ENCODE results near the gene HOOK2.

The HOOK2 gene

GRCh38 chr19:12749938-12750521 lies 25.3 kb downstream of the HOOK2 start:
- DNase-seq (ENCODE audit: low read depth, low spot score), result no peak
- H3K4me3 ChIP-seq (ENCODE audit: low read depth, low read length), result no peak overlapping the region
- ChIA-PET CTCF (interaction anchor here (0.9 to 31.4 kb wide), 5 partner anchors 11 to 98 kb away, joined by 3 to 660 read pairs (median 4); no protein-coding TSS in a partner anchor), POLR2A (interaction anchor here (1.6 kb wide), 1 partner anchor 41 kb away, joined by 3 read pairs; the partner anchor contains the start of gene JUNB)
- TF ChIP-seq CTCF (IDR thresholded peaks at IDR 0.05; ENCODE audit: insufficient read depth, low read length, missing control alignments), result no peak

GRCh38 chr19:12748489-12748888 lies 26.9 kb downstream of the HOOK2 start:
- no peak overlapping the region for H3K4me3 ChIP-seq (ENCODE audit: low read depth, low read length)
- ChIA-PET CTCF (interaction anchor here (31.4 kb wide), 1 partner anchor 14 kb away, joined by 660 read pairs; no protein-coding TSS in a partner anchor), POLR2A (no interaction called here)
- TF ChIP-seq CTCF (IDR thresholded peaks at IDR 0.05; ENCODE audit: insufficient read depth, low read length, missing control alignments), result no peak
- DNase-seq (ENCODE audit: low read depth, low spot score), result no peak

- no peak for DNase-seq (ENCODE audit: low read depth, low spot score)
- CTCF ChIA-PET, result interaction anchor here (0.6 to 31.4 kb wide), 2 partner anchors 17 to 103 kb away, joined by 4 to 660 read pairs; no protein-coding TSS in a partner anchor
- POLR2A ChIA-PET, result no interaction called here
Observed at GRCh38 chr19:12745166-12745897, 30.0 kb downstream of the HOOK2 start.

GRCh38 chr19:12737835-12738351 lies 37.5 kb downstream of the HOOK2 start:
- CTCF ChIA-PET, result interaction anchor here (0.8 to 31.4 kb wide), 9 partner anchors 21 to 110 kb away, joined by 3 to 660 read pairs (median 3); partner anchors contain the start of genes MAN2B1 and WDR83
- POLR2A ChIA-PET, result interaction anchor here (0.7 to 1.0 kb wide), 2 partner anchors 15 to 25 kb away, joined by 3 to 4 read pairs; no protein-coding TSS in a partner anchor
- DNase-seq (ENCODE audit: low read depth, low spot score), result no peak
- peak overlapping the region; percentile 93 for H3K4me3 ChIP-seq (ENCODE audit: low read depth, low read length)
- TF ChIP-seq CTCF (IDR thresholded peaks at IDR 0.05; ENCODE audit: insufficient read depth, low read length, missing control alignments), result no peak

More at GRCh38 chr19:12745166-12745897, 30.0 kb downstream of the HOOK2 start:
- no peak overlapping the region for H3K4me3 ChIP-seq (ENCODE audit: low read depth, low read length)
- TF ChIP-seq CTCF (IDR thresholded peaks at IDR 0.05; ENCODE audit: insufficient read depth, low read length, missing control alignments), result no peak

- H3K4me3 ChIP-seq (ENCODE audit: low read depth, low read length), result peak within 1 kb of the TSS; percentile 93
- POLR2A ChIA-PET, result interaction anchor here (0.5 to 1.0 kb wide), 8 partner anchors 14 to 404 kb away, joined by 3 to 9 read pairs (median 4); partner anchors contain the start of genes JUNB and ZNF563
- peak; percentile 100 for DNase-seq (ENCODE audit: low read depth, low spot score)
- CTCF ChIA-PET, result interaction anchor here (1.0 to 31.4 kb wide), 7 partner anchors 20 to 71 kb away, joined by 3 to 660 read pairs (median 4); partner anchors contain the start of genes MAN2B1 and WDR83
- no peak for TF ChIP-seq CTCF (IDR thresholded peaks at IDR 0.05; ENCODE audit: insufficient read depth, low read length, missing control alignments)
Observed at GRCh38 chr19:12736995-12737834, 38.1 kb downstream of the HOOK2 start, which contains the start of gene GET3. GET3 (plus strand) TSS chr19:12737497; CDS start chr19:12737506, 9 bp downstream.
